Right lobe of liver (tissue), 6 donors: ENCODE data around the gene BAIAP2L2. TPM values are rescaled to one million over a fixed set of nuclear protein-coding genes. Genes with fewer than 3 reads are reported as not detected.
"Not testable (repeated sequence)": the region's sequence is repeated elsewhere in the genome, so short reads cannot be mapped to it uniquely, and the experiment has no call there.

ENCODE experiments used
- ATAC-seq, 4 donors: fragments of 200-7000 bp; cut with Tn5 transposase; one replicate each; pipeline ENCODE4 v1.9.1; 2020; ENCODE audit warnings: mild to moderate bottlenecking in 4 of 4, moderate library complexity in 4 of 4
- DNase-seq, 3 donors: peaks; one replicate each; pipeline ENCODE4 v3.0.0-alpha.2; 2020
- H3K27ac ChIP-seq, 3 donors: fragments of 200-600 bp; one replicate each; pipeline ENCODE4 v1.8.0; 2022
- H3K27me3 ChIP-seq, 2 donors: fragments of 200-600 bp; one replicate each; pipeline ENCODE4 v1.8.0; 2022
- H3K36me3 ChIP-seq, 4 donors: fragments of 200-600 bp; sonication (generic) in 1 of 4; one replicate each; pipeline versions ENCODE4 v1.5.1 to v1.8.0; 2017 to 2022; ENCODE audit warnings: control low read depth in 1 of 4
- H3K4me1 ChIP-seq, 4 donors: fragments of 200-600 bp; sonication (generic) in 1 of 4; one replicate each; pipeline versions ENCODE4 v1.5.1 to v1.8.0; 2017 to 2022; ENCODE audit warnings: control low read depth in 1 of 4
- H3K4me3 ChIP-seq, 3 donors: fragments of 200-600 bp; one replicate each; pipeline ENCODE4 v1.8.0; 2022
- H3K9me3 ChIP-seq, 4 donors: fragments of 200-600 bp; sonication (generic) in 1 of 4; one replicate each; pipeline versions ENCODE4 v1.5.1 to v1.8.0; 2017 to 2022; ENCODE audit warnings: control low read depth in 1 of 4
- POLR2A ChIP-seq: fragments of 450-650 bp; IDR thresholded peaks from one replicate; pipeline ENCODE4 v1.6.1; 2017; ENCODE audit warnings: antibody characterized with exemption, mild to moderate bottlenecking
- WGBS: methylation state at CpG from one replicate; pipeline ENCODE4 v1.1.6; 2018; ENCODE audit warnings: low coverage, low lambda C conversion rate; ENCODE audit not compliant: insufficient coverage; ENCODE audit errors: missing lambda C conversion rate; 5-methylcytosine and 5-hydroxymethylcytosine counted together
- intact Hi-C, 2 donors: fragments of 100-400 bp; cut with DNase I; formaldehyde crosslinking; loops; one replicate each; pipeline versions ENCODE4 v1.11.2 to v1.14.1; 2022
- long read RNA-seq: library from polyadenylated mRNA; unstranded; transcript quantifications from one replicate; pipeline ENCODE4 v2.0.0, GENCODE V29; 2019
- total RNA-seq, 6 experiments: library from RNA; depleted of rRNA in 2 of 6; stranded (reverse); fragments of >200 nt in 2 of 6; fragmentation: NEBNext Ultra II Directional in 3 of 6; extraction: Animal tissue kit (Norgen Biotek cat#: 25700) in 3 of 6; gene quantifications; one replicate each; pipeline versions ENCODE4 v1.1.0 to v1.2.4, GENCODE V29; 2016 to 2023
- TF ChIP-seq, protein P1 (sequence below), 4 donors: fragments of 200-600 bp in 3 of 4; fragments of 450-650 bp in 1 of 4; IDR thresholded peaks; one replicate each; pipeline versions ENCODE4 v1.5.1 to v1.8.0; 2016 to 2022; ENCODE audit warnings: antibody characterized with exemption in 4 of 4, mild to moderate bottlenecking in 2 of 4
- donor health status: DM: no; HTN: yes; CAD: no.
- donor health status: DM: no; HTN: no; CAD: no.
- donor health status: DM: no; HTN: no; CAD: no.
- donor health status: DM: no; HTN: yes; CAD: no.
- donor health status: DM: no; HTN: yes; CAD: no.

Gene BAIAP2L2, protein sequence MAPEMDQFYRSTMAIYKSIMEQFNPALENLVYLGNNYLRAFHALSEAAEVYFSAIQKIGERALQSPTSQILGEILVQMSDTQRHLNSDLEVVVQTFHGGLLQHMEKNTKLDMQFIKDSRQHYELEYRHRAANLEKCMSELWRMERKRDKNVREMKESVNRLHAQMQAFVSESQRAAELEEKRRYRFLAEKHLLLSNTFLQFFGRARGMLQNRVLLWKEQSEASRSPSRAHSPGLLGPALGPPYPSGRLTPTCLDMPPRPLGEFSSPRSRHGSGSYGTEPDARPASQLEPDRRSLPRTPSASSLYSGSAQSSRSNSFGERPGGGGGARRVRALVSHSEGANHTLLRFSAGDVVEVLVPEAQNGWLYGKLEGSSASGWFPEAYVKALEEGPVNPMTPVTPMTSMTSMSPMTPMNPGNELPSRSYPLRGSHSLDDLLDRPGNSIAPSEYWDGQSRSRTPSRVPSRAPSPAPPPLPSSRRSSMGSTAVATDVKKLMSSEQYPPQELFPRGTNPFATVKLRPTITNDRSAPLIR
- 1 to 10 TPM in 3 of 6 experiments, under 1 TPM in 3; 0.79 to 5.0 (median 1.4) TPM for total RNA-seq
- long read RNA-seq: 0 reads

DNA sequence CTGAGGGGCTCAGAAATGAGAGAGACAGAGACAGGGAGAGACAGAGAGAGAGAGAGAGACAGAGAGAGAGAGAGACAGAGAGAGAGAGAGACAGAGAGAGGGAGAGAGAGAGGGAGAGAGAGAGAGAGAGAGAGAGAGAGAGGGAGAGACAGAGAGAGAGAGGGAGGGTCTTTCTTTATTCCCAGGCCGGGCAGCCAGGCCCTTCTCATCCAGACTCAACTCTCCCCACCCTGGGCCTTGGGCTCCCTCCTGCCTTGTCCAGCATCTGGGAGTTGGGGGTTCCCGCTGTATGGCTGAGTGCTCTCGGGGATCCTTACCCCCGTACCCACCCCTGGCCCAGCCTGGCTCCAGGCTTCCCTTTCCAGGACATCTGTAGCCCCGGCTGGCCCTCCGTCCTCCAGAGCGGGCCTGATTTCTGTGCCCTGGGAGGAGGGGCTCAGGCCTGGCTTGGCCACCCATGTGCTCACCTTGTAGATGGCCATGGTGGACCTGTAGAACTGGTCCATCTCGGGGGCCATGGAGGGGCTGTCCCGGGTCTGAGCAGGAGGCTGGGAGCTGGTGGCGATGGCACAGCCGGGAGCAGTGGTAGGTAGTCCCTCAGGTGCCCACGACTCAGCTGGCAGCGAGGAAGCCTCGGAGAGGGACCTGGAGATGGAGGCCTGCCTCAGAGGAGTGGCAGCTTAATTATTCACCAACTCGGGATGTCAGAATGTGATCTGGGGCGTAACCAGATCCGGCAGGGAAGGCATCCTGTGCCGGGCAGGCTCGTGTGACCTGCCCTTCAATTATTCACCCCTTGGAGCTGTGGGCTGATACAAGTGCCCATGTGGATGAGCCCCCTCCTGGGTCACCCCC, at the start of gene BAIAP2L2:
TSS of gene BAIAP2L2 (minus strand) at position 677 of the 855 bp plus-strand sequence. CDS start at position 518, 159 bp downstream.
- no peak within 1 kb of the TSS for H3K27ac ChIP-seq
- DNase-seq: peak in 1 of 3 donors; percentile 46
- H3K27me3 ChIP-seq: no peaks in the 10 kb centered on the region
- TF ChIP-seq, protein P1, sequence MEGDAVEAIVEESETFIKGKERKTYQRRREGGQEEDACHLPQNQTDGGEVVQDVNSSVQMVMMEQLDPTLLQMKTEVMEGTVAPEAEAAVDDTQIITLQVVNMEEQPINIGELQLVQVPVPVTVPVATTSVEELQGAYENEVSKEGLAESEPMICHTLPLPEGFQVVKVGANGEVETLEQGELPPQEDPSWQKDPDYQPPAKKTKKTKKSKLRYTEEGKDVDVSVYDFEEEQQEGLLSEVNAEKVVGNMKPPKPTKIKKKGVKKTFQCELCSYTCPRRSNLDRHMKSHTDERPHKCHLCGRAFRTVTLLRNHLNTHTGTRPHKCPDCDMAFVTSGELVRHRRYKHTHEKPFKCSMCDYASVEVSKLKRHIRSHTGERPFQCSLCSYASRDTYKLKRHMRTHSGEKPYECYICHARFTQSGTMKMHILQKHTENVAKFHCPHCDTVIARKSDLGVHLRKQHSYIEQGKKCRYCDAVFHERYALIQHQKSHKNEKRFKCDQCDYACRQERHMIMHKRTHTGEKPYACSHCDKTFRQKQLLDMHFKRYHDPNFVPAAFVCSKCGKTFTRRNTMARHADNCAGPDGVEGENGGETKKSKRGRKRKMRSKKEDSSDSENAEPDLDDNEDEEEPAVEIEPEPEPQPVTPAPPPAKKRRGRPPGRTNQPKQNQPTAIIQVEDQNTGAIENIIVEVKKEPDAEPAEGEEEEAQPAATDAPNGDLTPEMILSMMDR (IDR thresholded peaks at IDR 0.05): no peak
- no peak for TF ChIP-seq POLR2A
- 90% methylated on average over 2 of the region's 19 CpGs for WGBS
- H3K9me3 ChIP-seq: no peaks in the 10 kb centered on the region
- peaks cover 0 to 15% (median 7%) of the 10 kb centered on the region in 4 donors for H3K4me1 ChIP-seq
- no peaks in the 10 kb centered on the region for H3K36me3 ChIP-seq
- intact Hi-C loops: no loop called here
- ATAC-seq: peak in 1 of 4 donors; percentile 9
- no peak within 1 kb of the TSS for H3K4me3 ChIP-seq

DNA sequence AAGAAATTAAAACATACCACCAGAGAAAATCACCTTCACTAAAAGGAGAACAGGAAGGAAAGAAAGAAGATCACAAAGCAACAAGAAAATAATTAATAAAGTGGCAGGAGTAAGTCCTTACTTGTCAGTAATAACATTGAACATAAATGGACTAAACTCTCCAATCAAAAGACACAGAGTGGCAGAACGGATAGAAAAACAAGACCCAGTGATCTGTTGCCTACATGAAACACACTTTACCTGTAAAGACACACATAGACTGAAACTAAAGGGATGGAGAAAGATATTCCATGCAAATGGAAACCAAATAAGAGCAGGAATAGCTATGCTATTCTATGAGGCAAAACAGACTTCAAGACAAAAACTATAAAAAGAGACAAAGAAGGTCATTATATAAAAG, 45.2 kb upstream of the BAIAP2L2 start:
- Histone ChIP-seq H3K27ac (no peak overlapping the region), H3K4me1 (peaks cover 0 to 13% (median 8%) of the 10 kb centered on the region in 4 donors), H3K27me3 (no peaks in the 10 kb centered on the region), H3K36me3 (no peaks in the 10 kb centered on the region), H3K4me3 (no peak overlapping the region), H3K9me3 (peaks cover 0 to 1% (median 0%) of the 10 kb centered on the region in 4 donors)
- no peak for ATAC-seq
- intact Hi-C loops: no loop called here
- no peak for DNase-seq
- 100% methylated on average over 1 of the region's 1 CpG for WGBS
- TF ChIP-seq, protein P1 (IDR thresholded peaks at IDR 0.05): no peak
- no peak for TF ChIP-seq POLR2A

DNA sequence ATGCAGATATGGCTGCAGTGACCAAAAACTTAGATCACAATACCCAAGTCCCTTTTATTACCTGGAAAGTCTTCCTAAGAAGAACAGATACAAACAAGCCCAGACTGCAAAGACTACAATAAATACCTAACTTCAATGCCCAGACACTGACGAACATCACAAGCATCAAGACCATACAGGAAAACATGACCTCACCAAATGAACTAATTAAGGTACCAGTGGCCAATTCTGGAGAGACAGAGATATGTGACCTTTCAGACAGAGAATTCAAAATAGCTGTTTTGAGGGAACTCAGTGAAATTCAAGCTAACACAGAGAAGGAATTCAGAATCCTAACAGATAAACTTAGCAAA, 44.1 kb upstream of the BAIAP2L2 start:
- H3K36me3 ChIP-seq, DNase-seq, H3K27me3 ChIP-seq, H3K4me3 ChIP-seq, H3K9me3 ChIP-seq, intact Hi-C loops, ATAC-seq: not testable (repeated sequence)
- 62% methylated on average over 1 of the region's 1 CpG for WGBS
- Histone ChIP-seq H3K4me1 (peaks cover 0 to 13% (median 8%) of the 10 kb centered on the region in 4 donors), H3K27ac (peak overlapping the region in 2 of 3 donors; percentile 60 to 80)

DNA sequence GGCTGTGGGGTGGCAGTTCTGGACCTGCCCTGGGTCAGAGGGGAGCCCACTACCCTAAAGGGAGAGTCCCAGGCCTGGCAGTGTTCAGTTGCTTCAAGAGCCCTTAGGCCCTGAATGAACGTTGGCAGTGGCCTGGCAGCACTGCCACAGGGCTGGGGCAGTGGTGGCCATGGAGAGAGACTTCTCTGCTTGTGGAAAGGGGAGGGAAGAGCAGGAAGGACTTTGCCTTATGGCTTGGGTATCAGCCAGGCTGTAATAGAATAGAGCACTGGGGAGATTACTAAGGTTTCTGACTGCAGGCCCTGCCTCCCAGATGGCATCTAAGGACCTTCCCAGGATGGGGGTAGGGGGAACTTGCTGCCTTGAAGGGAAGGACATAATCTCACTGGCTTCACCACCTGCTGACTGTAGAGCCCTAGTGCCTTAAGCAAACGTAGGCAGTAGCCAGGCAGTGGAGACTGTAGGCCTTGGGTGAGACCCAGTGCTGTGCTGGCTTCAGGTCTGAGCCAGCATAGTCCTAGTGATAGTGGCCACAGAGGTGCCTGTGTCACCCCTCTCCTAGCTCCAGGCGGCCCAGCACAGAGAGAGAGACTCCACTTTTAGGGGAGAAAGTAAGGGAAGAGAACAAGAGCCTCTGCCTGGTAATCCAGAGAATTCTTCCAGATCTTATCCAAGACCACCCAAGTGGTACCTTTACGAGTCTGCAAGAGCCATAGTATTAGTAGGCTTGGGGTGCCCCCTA, 43.5 kb upstream of the BAIAP2L2 start:
- DNase-seq (peak in 2 of 3 donors; percentile 67 to 81), ATAC-seq (peak; percentile 98 to 99 (median 98))
- H3K36me3 ChIP-seq: no peaks in the 10 kb centered on the region
- H3K9me3 ChIP-seq: peaks cover 0 to 1% (median 0%) of the 10 kb centered on the region in 4 donors
- WGBS: 50% methylated on average over 1 of the region's 4 CpGs
- H3K27me3 ChIP-seq: no peaks in the 10 kb centered on the region
- no peak overlapping the region for H3K4me3 ChIP-seq
- H3K4me1 ChIP-seq: peaks cover 0 to 13% (median 8%) of the 10 kb centered on the region in 4 donors
- intact Hi-C loops: no loop called here
- peak overlapping the region; percentile 60 to 80 (median 63) for H3K27ac ChIP-seq
- TF ChIP-seq, protein P1 (IDR thresholded peaks at IDR 0.05): peak in 2 of 4 donors; percentile 10 to 16
- TF ChIP-seq POLR2A: peak; percentile 18
